Occipital lobe (tissue), 2 donors: ENCODE measurements around the gene RPTOR. TPM values are rescaled to one million over a fixed set of nuclear protein-coding genes. Genes with fewer than 3 reads are reported as not detected.

Source experiments
- DNase-seq: peaks from one replicate; lab custom pipeline; 2025; lab: John Stamatoyannopoulos, UW
- total RNA-seq: library from RNA; depleted of rRNA; stranded (reverse); fragments of >200 nt; gene quantifications from one replicate; pipeline ENCODE4 v1.2.3, GENCODE V29; 2014

Gene RPTOR
- total RNA-seq, 1 donor from 2014 or later = 14.2 TPM

GRCh38 chr17:80716986-80717719 lies 172.5 kb downstream of the RPTOR start:
- DNase-seq = no peak

- DNase-seq = no peak
Measured at GRCh38 chr17:80717720-80718083, 173.1 kb downstream of the RPTOR start.

- no peak for DNase-seq
Measured at GRCh38 chr17:80718428-80718827, 173.8 kb downstream of the RPTOR start.

GRCh38 chr17:80719449-80719848 lies 174.8 kb downstream of the RPTOR start:
- DNase-seq = no peak

GRCh38 chr17:80720610-80721577 lies 176.3 kb downstream of the RPTOR start:
- DNase-seq = no peak

- no peak for DNase-seq
Measured at GRCh38 chr17:80722661-80723060, 178.0 kb downstream of the RPTOR start.

- DNase-seq = no peak
Measured at GRCh38 chr17:80724775-80725266, 180.2 kb downstream of the RPTOR start.

GRCh38 chr17:80725517-80725916 lies 180.9 kb downstream of the RPTOR start:
- DNase-seq = no peak

GRCh38 chr17:80726558-80727408 lies 182.1 kb downstream of the RPTOR start:
- no peak for DNase-seq

GRCh38 chr17:80727409-80727755 lies 182.7 kb downstream of the RPTOR start:
- no peak for DNase-seq

GRCh38 chr17:80729016-80729415 lies 184.4 kb downstream of the RPTOR start:
- DNase-seq = no peak

GRCh38 chr17:80729761-80730160 lies 185.1 kb downstream of the RPTOR start:
- no peak for DNase-seq

GRCh38 chr17:80730739-80731138 lies 186.1 kb downstream of the RPTOR start:
- DNase-seq = no peak

- no peak for DNase-seq
Measured at GRCh38 chr17:80731323-80731722, 186.7 kb downstream of the RPTOR start.

GRCh38 chr17:80732268-80732667 lies 187.6 kb downstream of the RPTOR start:
- no peak for DNase-seq

- no peak for DNase-seq
Measured at GRCh38 chr17:80737106-80738019, 192.7 kb downstream of the RPTOR start.

- no peak for DNase-seq
Measured at GRCh38 chr17:80738020-80738808, 193.6 kb downstream of the RPTOR start.

GRCh38 chr17:80738987-80739730 lies 194.5 kb downstream of the RPTOR start:
- DNase-seq = no peak

GRCh38 chr17:80740141-80740540 lies 195.5 kb downstream of the RPTOR start:
- no peak for DNase-seq
